Skeletal muscle tissue (tissue), 4 donors: ENCODE data around the gene ABCG8. TPM values are rescaled to one million over a fixed set of nuclear protein-coding genes. Genes with fewer than 3 reads are reported as not detected.
A peak's percentile ranks its signal among the peaks of the same experiment; 100 is the strongest.

Source experiments
- H3K27ac ChIP-seq: one replicate; pipeline ENCODE4 v1.7.0; 2013; ENCODE audit warnings: mild to moderate bottlenecking, low read depth, low read length, inconsistent platforms
- H3K27me3 ChIP-seq, 3 donors: one replicate each; pipeline ENCODE4 v1.7.0; 2013; ENCODE audit warnings: low read length in 3 of 3; ENCODE audit not compliant: control insufficient read depth in 3 of 3, insufficient read depth in 3 of 3
- H3K36me3 ChIP-seq, 3 donors: one replicate each; pipeline ENCODE4 v1.7.0; 2013; ENCODE audit warnings: low read length in 3 of 3; ENCODE audit not compliant: control insufficient read depth in 3 of 3, insufficient read depth in 3 of 3
- H3K4me1 ChIP-seq, 3 donors: one replicate each; pipeline ENCODE4 v1.7.0; 2013; ENCODE audit warnings: low read length in 3 of 3, mild to moderate bottlenecking in 3 of 3; ENCODE audit not compliant: control insufficient read depth in 3 of 3, insufficient read depth in 3 of 3
- H3K4me3 ChIP-seq, 3 donors: one replicate each; pipeline ENCODE4 v1.7.0; 2013; ENCODE audit warnings: low read length in 3 of 3
- H3K9ac ChIP-seq, 3 donors: one replicate each; pipeline ENCODE4 v1.7.0; 2013; ENCODE audit warnings: low read length in 3 of 3, mild to moderate bottlenecking in 3 of 3, moderate library complexity in 2 of 3, low read depth in 1 of 3
- H3K9me3 ChIP-seq, 3 donors: one replicate each; pipeline ENCODE4 v1.7.0; 2013; ENCODE audit warnings: low read length in 3 of 3; ENCODE audit not compliant: control insufficient read depth in 3 of 3
- total RNA-seq: library from RNA; depleted of rRNA; stranded (reverse); fragments of >200 nt; gene quantifications from one replicate; pipeline ENCODE4 v1.2.3, GENCODE V29; 2014
- donor health status: Osteomylitis.

Gene ABCG8
- total RNA-seq = under 0.01 TPM

DNA sequence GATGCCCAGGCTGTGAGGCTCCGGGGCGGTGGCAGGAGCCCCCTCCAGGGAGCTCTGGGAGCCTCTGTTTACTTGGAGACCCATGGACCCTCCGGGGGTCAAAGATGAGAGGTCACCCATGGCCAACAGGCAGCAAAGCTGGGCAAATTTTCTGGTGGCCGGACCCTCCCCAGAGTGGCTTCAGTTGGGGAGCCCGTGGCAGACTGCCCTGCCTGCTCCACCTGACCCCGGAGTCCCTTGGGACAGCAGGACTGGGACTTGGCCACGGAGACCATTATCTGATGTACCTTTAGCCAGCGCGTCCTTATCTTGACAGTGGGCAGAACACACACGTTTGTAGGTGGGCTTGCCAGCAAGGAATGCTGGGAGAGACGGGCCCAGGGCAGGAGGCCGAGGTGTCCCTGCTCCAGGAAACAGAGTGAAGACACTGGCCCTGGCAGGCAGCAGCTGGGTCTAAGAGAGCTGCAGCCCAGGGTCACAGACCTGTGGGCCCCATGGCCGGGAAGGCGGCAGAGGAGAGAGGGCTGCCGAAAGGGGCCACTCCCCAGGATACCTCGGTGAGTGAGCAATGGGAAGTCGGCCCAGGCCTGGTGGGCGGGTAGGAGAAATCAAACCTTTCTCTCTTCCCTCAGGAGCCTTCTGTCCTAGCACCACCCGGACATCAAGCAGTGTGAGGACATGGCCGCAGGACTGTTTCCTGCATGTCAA is at the start of gene ABCG8, which contains the start of gene ABCG5:
Gene ABCG8 (plus strand): TSS at position 412 of the 708 bp plus-strand sequence. CDS start 83 bp downstream, at position 495.
Gene ABCG5 (minus strand): TSS at position 280 of the 708 bp plus-strand sequence. CDS start 160 bp downstream, at position 120.
- Histone ChIP-seq H3K27ac (no peak within 1 kb of the TSS), H3K9me3 (no peaks in the 10 kb centered on the region), H3K4me3 (no peak within 1 kb of the TSS), H3K36me3 (no peaks in the 10 kb centered on the region), H3K27me3 (peaks cover 0 to 10% (median 3%) of the 10 kb centered on the region in 3 donors), H3K4me1 (no peaks in the 10 kb centered on the region), H3K9ac (no peak within 1 kb of the TSS)

DNA sequence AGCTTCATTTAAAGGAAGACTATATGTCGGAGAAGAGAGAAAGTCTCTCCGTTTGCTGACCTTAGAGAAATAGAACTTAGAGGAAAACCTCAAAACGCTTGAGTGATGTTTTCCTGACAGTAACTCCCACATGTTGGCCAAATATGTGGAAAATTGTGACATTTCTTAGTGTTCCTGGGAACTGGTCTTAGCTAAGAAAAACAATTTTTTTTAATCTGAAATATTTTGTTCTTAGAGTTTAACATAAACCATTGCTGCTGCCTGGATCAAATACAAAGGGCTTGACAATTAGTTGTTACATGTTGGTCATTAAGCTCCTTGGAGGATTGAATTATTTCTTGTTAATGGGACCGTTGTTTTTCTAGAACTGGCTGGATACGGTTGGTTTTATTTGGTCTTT is 48.6 kb upstream of the ABCG8 start:
- H3K9me3 ChIP-seq = no peaks in the 10 kb centered on the region
- H3K4me3 ChIP-seq = no peak overlapping the region
- H3K36me3 ChIP-seq = peaks cover 0 to 13% (median 11%) of the 10 kb centered on the region in 3 donors
- no peaks in the 10 kb centered on the region for H3K27me3 ChIP-seq
- no peaks in the 10 kb centered on the region for H3K4me1 ChIP-seq
- peak overlapping the region; percentile 30 for H3K27ac ChIP-seq
- H3K9ac ChIP-seq = no peak overlapping the region

DNA sequence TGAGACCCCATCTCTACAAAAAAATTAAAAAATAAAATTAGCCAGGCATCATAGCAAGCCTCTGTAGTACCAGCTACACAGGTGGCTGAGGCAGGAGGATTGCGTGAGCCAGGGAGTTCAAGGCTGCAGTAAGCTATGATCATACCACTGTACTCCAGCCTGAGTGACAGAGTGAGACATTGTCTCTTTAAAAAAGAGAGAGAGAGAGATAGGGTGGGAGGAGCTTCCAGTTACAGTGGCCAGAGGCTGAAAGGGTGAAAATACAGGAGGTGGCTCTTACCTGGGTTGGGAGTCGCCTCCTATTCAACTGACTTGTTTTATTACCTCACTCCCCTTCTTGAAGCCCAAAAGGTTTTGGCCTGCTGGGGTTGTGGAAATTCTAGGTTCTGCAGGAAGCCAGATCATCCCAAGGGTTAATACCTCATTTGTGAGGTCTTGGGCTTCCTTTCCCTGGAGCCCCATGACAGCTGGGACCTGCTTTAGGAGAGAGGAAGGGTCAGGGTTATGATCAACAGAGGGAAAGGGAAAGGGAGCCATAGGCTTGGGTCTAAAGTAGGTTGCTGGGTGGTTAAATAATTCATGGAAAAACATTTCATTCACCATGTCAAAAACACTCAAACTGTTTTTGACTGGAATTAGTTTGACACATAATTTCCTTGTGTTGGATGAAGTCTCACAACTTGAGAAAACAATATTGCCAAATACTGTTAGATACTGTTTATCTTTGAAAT is 47.6 kb upstream of the ABCG8 start:
- Histone ChIP-seq H3K27ac (no peak overlapping the region), H3K27me3 (no peaks in the 10 kb centered on the region), H3K4me1 (no peaks in the 10 kb centered on the region), H3K36me3 (peaks cover 0 to 17% (median 14%) of the 10 kb centered on the region in 3 donors), H3K4me3 (no peak overlapping the region), H3K9me3 (no peaks in the 10 kb centered on the region), H3K9ac (no peak overlapping the region)

DNA sequence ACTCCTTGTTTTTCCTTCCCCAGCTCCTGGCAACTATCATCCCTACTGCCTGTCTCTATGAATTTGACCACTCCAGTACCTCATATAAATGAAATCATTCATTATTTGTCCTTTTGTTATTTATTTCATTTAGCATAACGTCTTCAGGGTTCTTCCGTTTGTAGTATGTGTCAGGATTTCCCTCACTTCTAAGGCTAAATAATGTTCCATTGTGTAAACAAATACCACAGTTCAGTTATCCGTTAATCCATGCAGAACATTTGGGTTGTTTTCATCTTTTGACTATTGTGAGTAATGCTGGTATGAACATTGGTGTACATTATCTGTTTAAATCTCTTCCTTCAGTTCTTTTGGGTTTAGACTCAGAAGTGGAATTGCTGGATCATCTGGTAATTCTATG is 46.1 kb upstream of the ABCG8 start:
- peaks cover 0 to 20% (median 17%) of the 10 kb centered on the region in 3 donors for H3K36me3 ChIP-seq
- no peaks in the 10 kb centered on the region for H3K9me3 ChIP-seq

DNA sequence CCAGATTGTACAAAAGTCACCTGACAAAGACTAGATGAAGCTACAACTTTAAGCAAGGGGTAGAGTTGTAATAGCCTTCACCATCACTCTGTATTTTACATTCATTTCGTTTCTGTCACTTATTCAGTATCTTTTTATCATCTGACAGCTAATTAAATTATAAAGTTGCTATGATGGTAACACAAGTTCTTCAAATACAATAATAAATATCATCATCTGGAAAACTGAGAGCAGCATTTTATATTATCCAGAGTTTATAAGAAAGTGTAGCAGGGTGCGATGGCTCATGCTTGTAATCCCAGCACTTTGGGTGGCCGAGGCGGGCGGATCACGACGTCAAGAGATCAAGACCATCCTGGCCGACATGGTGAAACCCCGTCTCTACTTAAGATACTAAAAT is 43.8 kb upstream of the ABCG8 start:
- Histone ChIP-seq H3K9ac (no peak overlapping the region), H3K4me3 (no peak overlapping the region), H3K27ac (no peak overlapping the region), H3K4me1 (no peaks in the 10 kb centered on the region), H3K27me3 (no peaks in the 10 kb centered on the region), H3K9me3 (no peaks in the 10 kb centered on the region), H3K36me3 (peaks cover 0 to 21% (median 12%) of the 10 kb centered on the region in 3 donors)

More for the DNA sequence above, 46.1 kb upstream of the ABCG8 start:
- H3K9ac ChIP-seq = no peak overlapping the region
- H3K4me3 ChIP-seq = no peak overlapping the region
- no peak overlapping the region for H3K27ac ChIP-seq
- H3K4me1 ChIP-seq = no peaks in the 10 kb centered on the region
- H3K27me3 ChIP-seq = no peaks in the 10 kb centered on the region

DNA sequence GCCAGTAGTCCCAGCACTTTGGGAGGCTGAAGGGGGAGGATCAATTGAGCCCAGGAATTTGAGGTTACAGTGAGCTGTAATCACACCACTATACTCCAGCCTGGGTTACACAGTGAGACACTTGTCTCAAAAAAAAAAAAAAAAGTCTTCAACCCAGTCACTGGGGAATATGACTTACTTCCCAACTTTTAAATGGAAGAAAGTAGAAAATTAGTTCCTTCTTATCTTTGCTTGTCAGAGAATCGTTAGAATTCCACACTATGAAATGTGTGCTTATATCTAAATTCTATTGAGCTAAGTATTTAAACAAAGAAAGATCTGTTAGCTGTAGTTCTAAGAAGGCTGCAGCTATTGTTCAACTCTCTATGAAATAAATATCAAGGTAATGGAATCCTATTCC is 42.6 kb upstream of the ABCG8 start:
- peaks cover 0 to 18% (median 8%) of the 10 kb centered on the region in 3 donors for H3K36me3 ChIP-seq
- H3K9ac ChIP-seq = no peak overlapping the region
- no peak overlapping the region for H3K27ac ChIP-seq
- H3K9me3 ChIP-seq = no peaks in the 10 kb centered on the region
- H3K27me3 ChIP-seq = no peaks in the 10 kb centered on the region
- H3K4me3 ChIP-seq = no peak overlapping the region
- H3K4me1 ChIP-seq = no peaks in the 10 kb centered on the region

DNA sequence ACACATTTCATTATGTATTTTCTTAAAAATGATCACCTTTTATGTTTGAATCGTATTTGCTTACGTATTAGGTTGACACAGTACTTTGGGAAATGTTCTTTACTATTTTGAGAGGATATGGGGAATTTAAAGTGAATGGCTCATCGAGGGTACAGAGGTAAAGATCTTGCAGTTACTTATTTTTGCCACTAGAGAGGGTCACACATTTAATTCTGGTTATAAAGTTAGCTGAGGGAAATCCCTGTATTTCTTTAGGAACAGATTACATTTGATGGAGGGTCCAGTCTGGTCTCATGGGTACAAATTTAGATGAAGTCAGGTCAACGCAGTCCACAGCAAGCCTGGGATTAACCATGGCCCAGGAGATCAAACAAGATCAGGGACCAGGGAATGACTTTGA is 40.5 kb upstream of the ABCG8 start:
- Histone ChIP-seq H3K36me3 (peaks cover 0 to 20% (median 4%) of the 10 kb centered on the region in 3 donors), H3K4me1 (no peaks in the 10 kb centered on the region), H3K9me3 (no peaks in the 10 kb centered on the region), H3K27me3 (no peaks in the 10 kb centered on the region), H3K9ac (no peak overlapping the region), H3K4me3 (no peak overlapping the region), H3K27ac (no peak overlapping the region)

DNA sequence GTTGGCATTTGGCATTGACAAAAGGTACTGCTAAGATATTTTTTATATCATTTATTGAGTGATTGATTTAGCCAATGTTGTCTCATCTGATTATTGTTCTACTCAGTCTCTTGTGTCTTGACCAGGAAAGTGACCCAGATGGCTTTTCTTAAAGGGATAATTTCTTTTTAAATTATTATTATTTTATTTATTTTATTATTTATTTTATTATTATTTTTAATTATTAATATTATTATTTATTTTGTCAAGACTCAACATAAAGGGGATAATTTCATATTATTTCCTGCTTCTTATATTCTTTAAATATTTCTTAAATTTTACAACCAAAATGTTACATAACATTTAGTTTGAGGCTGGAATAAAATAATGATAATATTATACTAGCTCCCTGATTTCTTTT is 37.9 kb upstream of the ABCG8 start:
- no peaks in the 10 kb centered on the region for H3K27me3 ChIP-seq
- no peak overlapping the region for H3K4me3 ChIP-seq
- H3K9me3 ChIP-seq = no peaks in the 10 kb centered on the region
- no peaks in the 10 kb centered on the region for H3K4me1 ChIP-seq
- H3K27ac ChIP-seq = no peak overlapping the region
- no peak overlapping the region for H3K9ac ChIP-seq
- H3K36me3 ChIP-seq = peaks cover 2 to 25% (median 4%) of the 10 kb centered on the region in 3 donors

DNA sequence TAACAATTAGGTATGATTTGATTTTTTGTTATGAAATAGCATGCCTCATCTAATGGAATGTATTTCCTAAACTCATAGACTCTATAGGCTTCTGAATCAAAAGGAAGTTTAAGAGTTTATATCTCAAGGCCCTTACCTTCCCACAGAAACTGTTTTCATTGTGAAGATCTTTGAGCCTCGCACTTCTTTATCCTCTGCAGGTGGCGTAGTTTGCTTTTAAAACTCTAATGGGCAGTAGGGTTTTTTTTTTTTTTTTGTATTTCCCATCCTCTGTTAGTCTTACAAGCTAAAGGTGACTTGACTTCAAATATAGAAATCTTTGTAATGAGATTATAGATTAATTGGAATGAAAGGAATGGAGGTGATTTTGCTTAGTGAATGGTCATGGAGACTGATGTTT is 36.6 kb upstream of the ABCG8 start:
- Histone ChIP-seq H3K27me3 (no peaks in the 10 kb centered on the region), H3K9me3 (no peaks in the 10 kb centered on the region), H3K36me3 (peaks cover 2 to 18% (median 7%) of the 10 kb centered on the region in 3 donors), H3K4me1 (no peaks in the 10 kb centered on the region), H3K4me3 (no peak overlapping the region), H3K27ac (no peak overlapping the region), H3K9ac (no peak overlapping the region)

DNA sequence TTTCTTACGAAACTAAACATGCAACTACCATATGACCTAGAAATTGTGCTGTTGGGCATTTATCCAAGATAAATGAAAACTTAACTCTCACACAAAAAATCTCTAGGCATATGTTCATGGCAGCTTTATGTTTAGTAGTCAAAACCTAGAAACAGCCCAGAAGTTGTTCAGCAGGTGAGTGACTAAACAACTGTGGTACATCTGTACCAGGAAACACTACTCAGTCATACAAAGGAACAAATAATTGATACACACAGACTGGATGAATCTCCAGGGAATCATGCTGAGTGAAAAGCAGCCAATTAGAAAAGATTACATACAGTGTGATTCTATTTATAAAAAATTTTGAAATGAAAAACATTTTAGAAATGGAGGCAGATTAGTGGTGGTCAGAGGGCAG is 35.7 kb upstream of the ABCG8 start:
- H3K36me3 ChIP-seq = peaks cover 2 to 17% (median 7%) of the 10 kb centered on the region in 3 donors
- no peaks in the 10 kb centered on the region for H3K27me3 ChIP-seq
- H3K9me3 ChIP-seq = no peaks in the 10 kb centered on the region
- no peaks in the 10 kb centered on the region for H3K4me1 ChIP-seq
- no peak overlapping the region for H3K4me3 ChIP-seq
- H3K27ac ChIP-seq = no peak overlapping the region
- H3K9ac ChIP-seq = no peak overlapping the region
